Left ventricle myocardium superior (tissue), 1 donor: ENCODE results near the gene SMAD5. TPM values are rescaled to one million over a fixed set of nuclear protein-coding genes. Genes with fewer than 3 reads are reported as not detected.

ENCODE experiments used
- ATAC-seq: fragments of 200-7000 bp; cut with Tn5 transposase; one replicate; pipeline ENCODE4 v1.9.1; 2020; ENCODE audit warnings: mild to moderate bottlenecking, moderate library complexity
- DNase-seq: peaks from one replicate; pipeline ENCODE4 v3.0.0-alpha.2; 2020
- intact Hi-C: fragments of 100-400 bp; cut with micrococcal nuclease; formaldehyde crosslinking; loops from one replicate; pipeline ENCODE4 v1.11.0; 2022
- total RNA-seq: library from RNA; stranded (reverse); fragmentation: NEBNext Ultra II Directional; extraction: Animal tissue kit (Norgen Biotek cat#: 25700); gene quantifications from one replicate; pipeline ENCODE4 v1.2.1, GENCODE V29; 2021
- donor health status: DM: no; HTN: yes; CAD: no; lungs with severe emphysema.

Gene SMAD5
- total RNA-seq, 1 donor from 2014 or later, result 41.7 TPM

- no peak for ATAC-seq
- intact Hi-C loops, result no loop called here
- no peak for DNase-seq
Measured at GRCh38 chr5:136145030-136145429, 12.4 kb downstream of the SMAD5 start.

- DNase-seq (no peak), ATAC-seq (no peak)
- intact Hi-C loops, result no loop called here
Measured at GRCh38 chr5:136146201-136146600, 13.6 kb downstream of the SMAD5 start.

- no peak for ATAC-seq
- no peak for DNase-seq
- intact Hi-C loops, result no loop called here
Measured at GRCh38 chr5:136147632-136148031, 15.0 kb downstream of the SMAD5 start.

- no peak for DNase-seq
Measured at GRCh38 chr5:136149891-136150290, 17.2 kb downstream of the SMAD5 start.

GRCh38 chr5:136153581-136154236, 21.1 kb downstream of the SMAD5 start:
- no peak for DNase-seq
- intact Hi-C loops, result no loop called here
- ATAC-seq, result no peak

More at GRCh38 chr5:136149891-136150290, 17.2 kb downstream of the SMAD5 start:
- no peak for ATAC-seq
- intact Hi-C loops, result no loop called here

- ATAC-seq (no peak), DNase-seq (no peak)
- intact Hi-C loops, result no loop called here
Measured at GRCh38 chr5:136155078-136155477, 22.4 kb downstream of the SMAD5 start.

GRCh38 chr5:136155761-136156160, 23.1 kb downstream of the SMAD5 start:
- no peak for ATAC-seq
- no peak for DNase-seq
- intact Hi-C loops, result no loop called here

GRCh38 chr5:136157514-136157913, 24.9 kb downstream of the SMAD5 start:
- no peak for DNase-seq
- no peak for ATAC-seq
- intact Hi-C loops, result no loop called here

- intact Hi-C loops, result no loop called here
- ATAC-seq (peak; percentile 22), DNase-seq (no peak)
Measured at GRCh38 chr5:136159457-136159856, 26.8 kb downstream of the SMAD5 start.

GRCh38 chr5:136162008-136162407, 29.4 kb downstream of the SMAD5 start:
- ATAC-seq (no peak), DNase-seq (no peak)
- intact Hi-C loops, result no loop called here

GRCh38 chr5:136164226-136164625, 31.6 kb downstream of the SMAD5 start:
- no peak for DNase-seq
- ATAC-seq, result no peak
- intact Hi-C loops, result no loop called here

GRCh38 chr5:136166909-136167308, 34.3 kb downstream of the SMAD5 start:
- DNase-seq (no peak), ATAC-seq (no peak)
- intact Hi-C loops, result no loop called here

- intact Hi-C loops, result no loop called here
- no peak for ATAC-seq
- DNase-seq, result no peak
Measured at GRCh38 chr5:136169218-136169617, 36.6 kb downstream of the SMAD5 start.

GRCh38 chr5:136174021-136174659, 41.5 kb downstream of the SMAD5 start:
- intact Hi-C loops, result loop anchor here (10.0 kb wide), 2 partner anchors 89 to 229 kb away; no protein-coding TSS in a partner anchor
- DNase-seq, result no peak
- ATAC-seq, result peak; percentile 57

- intact Hi-C loops, result loop anchor here (10.0 kb wide), 1 partner anchor 258 kb away; no protein-coding TSS in a partner anchor
- no peak for DNase-seq
- ATAC-seq, result no peak
Measured at GRCh38 chr5:136182618-136183017, 50.0 kb downstream of the SMAD5 start.

GRCh38 chr5:136185974-136186665, 53.5 kb downstream of the SMAD5 start:
- no peak for DNase-seq
- intact Hi-C loops, result loop anchor here (10.0 kb wide), 1 partner anchor 261 kb away; no protein-coding TSS in a partner anchor
- ATAC-seq, result no peak

GRCh38 chr5:136186796-136187195, 54.2 kb downstream of the SMAD5 start:
- no peak for ATAC-seq
- no peak for DNase-seq
- intact Hi-C loops, result loop anchor here (10.0 kb wide), 1 partner anchor 262 kb away; no protein-coding TSS in a partner anchor

- no peak for ATAC-seq
- intact Hi-C loops, result loop anchor here (10.0 kb wide), 1 partner anchor 264 kb away; no protein-coding TSS in a partner anchor
- DNase-seq, result no peak
Measured at GRCh38 chr5:136188859-136189258, 56.2 kb downstream of the SMAD5 start.

- intact Hi-C loops, result no loop called here
- DNase-seq (no peak), ATAC-seq (no peak)
Measured at GRCh38 chr5:136190091-136190720, 57.6 kb downstream of the SMAD5 start.

GRCh38 chr5:136190904-136191303, 58.3 kb downstream of the SMAD5 start:
- intact Hi-C loops, result no loop called here
- no peak for ATAC-seq

More at GRCh38 chr5:136190904-136191303, 58.3 kb downstream of the SMAD5 start:
- no peak for DNase-seq
